ENCODE measurements around the gene FGD4.

The FGD4 gene

DNA sequence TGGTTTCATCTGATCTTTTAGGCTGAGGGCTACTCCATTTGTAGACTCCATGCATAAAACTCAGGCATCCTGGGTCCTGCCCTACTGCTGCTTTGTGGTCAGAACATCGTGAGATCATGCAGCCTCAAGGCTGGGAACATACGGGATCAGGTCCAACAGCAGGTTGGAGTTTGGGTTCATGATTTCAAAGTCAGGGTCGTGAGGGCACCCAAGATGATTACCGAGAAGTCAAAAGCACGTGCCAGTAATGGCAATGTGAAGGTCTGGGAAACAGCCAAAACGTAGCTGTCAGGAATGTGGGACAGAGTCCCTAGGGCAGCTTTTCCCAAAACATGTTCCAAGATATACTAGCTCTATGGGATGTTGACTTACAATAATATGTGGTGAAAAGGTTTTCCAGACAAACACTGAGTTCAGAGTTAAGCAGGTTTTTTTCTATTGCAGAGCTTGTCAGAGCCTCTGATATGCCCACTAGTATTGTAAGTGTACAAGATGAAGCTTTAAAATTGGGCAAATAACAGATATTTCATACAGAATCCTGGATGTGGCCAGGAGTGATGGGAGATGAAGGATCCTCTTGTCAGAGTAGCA lies 149.4 kb downstream of the FGD4 start:
- CTCF ChIA-PET, result no interaction called here
- DNase-seq (ENCODE audit: low read depth, low spot score), result peak; percentile 54
- TF ChIP-seq, protein P1, sequence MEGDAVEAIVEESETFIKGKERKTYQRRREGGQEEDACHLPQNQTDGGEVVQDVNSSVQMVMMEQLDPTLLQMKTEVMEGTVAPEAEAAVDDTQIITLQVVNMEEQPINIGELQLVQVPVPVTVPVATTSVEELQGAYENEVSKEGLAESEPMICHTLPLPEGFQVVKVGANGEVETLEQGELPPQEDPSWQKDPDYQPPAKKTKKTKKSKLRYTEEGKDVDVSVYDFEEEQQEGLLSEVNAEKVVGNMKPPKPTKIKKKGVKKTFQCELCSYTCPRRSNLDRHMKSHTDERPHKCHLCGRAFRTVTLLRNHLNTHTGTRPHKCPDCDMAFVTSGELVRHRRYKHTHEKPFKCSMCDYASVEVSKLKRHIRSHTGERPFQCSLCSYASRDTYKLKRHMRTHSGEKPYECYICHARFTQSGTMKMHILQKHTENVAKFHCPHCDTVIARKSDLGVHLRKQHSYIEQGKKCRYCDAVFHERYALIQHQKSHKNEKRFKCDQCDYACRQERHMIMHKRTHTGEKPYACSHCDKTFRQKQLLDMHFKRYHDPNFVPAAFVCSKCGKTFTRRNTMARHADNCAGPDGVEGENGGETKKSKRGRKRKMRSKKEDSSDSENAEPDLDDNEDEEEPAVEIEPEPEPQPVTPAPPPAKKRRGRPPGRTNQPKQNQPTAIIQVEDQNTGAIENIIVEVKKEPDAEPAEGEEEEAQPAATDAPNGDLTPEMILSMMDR (IDR thresholded peaks at IDR 0.05; ENCODE audit: insufficient read depth, low read length, missing control alignments), result no peak
- POLR2A ChIA-PET, result interaction anchor here (0.7 kb wide), 1 partner anchor 15 kb away, joined by 3 read pairs; no protein-coding TSS in a partner anchor
- H3K4me3 ChIP-seq (ENCODE audit: low read depth, low read length), result no peak overlapping the region

DNA sequence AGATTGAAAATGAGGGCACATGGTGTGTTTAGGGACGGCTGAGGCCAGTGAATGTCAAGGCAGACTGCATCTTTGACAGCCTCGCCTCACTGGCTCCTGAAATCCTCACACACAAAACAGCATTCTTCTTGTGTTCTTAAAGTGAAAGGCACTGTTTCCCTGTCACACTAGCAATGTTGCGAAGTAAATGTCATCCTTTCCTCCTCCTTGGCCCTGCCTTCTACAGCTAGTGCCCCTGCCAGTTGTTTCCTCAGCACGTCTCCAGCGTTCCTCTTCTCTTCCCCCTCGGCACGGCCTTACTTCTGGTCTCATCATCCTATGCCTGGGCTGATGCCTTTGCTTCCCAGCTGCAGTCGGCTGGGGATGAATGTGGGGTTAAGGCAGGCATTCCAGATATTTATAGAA lies 150.3 kb downstream of the FGD4 start:
- ChIA-PET CTCF (no interaction called here), POLR2A (no interaction called here)
- H3K4me3 ChIP-seq (ENCODE audit: low read depth, low read length), result peak overlapping the region; percentile 24
- DNase-seq (ENCODE audit: low read depth, low spot score), result no peak
- TF ChIP-seq, protein P1 (IDR thresholded peaks at IDR 0.05; ENCODE audit: insufficient read depth, low read length, missing control alignments), result no peak

DNA sequence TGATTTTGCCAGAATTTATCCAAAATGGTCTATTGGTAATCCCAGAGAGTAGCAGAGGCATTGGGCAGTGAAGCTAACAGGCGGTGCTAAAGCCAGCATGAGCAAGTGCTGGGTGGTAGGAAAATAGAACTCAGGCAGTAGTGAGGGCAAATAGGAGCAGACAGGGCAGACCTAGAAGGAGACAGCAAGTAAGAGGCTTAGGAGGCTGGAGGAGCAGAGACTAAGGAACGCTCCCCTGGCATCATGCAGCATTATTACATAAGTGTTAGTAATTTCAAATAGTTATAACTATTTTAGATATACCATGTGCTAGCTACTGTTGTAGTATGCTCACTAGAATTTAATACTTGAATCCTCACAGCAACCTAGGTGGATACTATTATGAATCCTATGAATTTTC lies 151.7 kb downstream of the FGD4 start:
- ChIA-PET CTCF (no interaction called here), POLR2A (no interaction called here)
- TF ChIP-seq, protein P1 (IDR thresholded peaks at IDR 0.05; ENCODE audit: insufficient read depth, low read length, missing control alignments), result no peak
- no peak overlapping the region for H3K4me3 ChIP-seq (ENCODE audit: low read depth, low read length)
- DNase-seq (ENCODE audit: low read depth, low spot score), result no peak

DNA sequence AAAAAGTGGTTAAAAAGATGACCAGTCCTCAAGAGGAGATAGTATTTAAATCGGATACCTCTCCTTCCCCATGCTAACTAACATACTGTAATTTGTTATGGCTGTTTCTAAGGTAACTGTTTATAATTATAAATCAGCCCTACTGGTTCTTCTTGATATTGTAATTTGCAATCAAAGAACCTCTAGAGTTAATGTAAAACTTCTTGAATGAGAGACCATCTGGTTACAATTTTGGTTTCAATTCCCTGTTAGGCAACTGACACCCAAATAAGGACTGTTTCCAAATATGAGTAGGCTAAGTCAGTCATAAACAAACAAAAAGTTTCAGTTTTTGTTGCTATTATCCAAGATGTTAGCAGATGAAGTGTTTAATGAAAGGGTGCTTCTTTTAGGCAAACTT lies 159.5 kb downstream of the FGD4 start:
- ChIA-PET CTCF (no interaction called here), POLR2A (no interaction called here)
- TF ChIP-seq, protein P1 (IDR thresholded peaks at IDR 0.05; ENCODE audit: insufficient read depth, low read length, missing control alignments), result no peak
- no peak for DNase-seq (ENCODE audit: low read depth, low spot score)
- no peak overlapping the region for H3K4me3 ChIP-seq (ENCODE audit: low read depth, low read length)

DNA sequence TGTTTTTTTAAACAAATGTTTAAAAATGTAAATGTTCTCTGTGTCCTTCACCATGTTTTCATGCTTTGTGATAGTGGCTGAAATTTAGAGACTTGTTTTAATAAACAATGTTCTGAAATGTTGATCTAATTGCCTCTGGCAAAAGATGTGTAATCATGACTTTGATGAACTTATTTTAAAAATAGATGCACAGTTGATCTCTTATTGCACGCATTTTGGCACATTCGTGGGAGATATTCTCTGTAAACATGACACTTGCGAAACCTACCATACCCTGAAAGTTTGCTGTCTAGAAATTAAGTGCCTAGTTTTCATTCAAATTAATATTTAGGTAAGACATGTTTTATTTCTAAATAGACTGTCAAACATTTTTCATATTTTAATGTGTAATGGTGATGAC lies 160.1 kb downstream of the FGD4 start:
- no peak overlapping the region for H3K4me3 ChIP-seq (ENCODE audit: low read depth, low read length)
- CTCF ChIA-PET, result no interaction called here

DNA sequence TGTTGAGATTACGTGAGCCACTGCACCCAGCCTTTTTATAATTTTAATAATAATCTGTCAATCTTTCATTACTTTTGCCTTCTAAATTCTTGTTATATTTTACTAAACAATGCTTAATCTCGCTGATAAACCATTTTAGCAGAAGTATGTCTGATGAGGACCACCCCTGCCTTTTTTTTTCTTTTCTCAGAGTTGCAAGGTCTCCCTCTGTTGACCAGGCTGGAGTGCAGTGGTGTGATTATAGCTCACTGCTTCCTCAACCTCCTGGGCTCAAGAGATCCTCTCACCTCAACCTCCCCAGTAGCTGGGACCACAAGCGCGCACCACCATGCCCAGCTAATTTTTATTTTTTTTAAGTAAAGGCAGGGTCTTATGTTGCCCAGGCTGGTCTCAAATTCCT lies 161.2 kb downstream of the FGD4 start:
- POLR2A ChIA-PET, result no interaction called here
- H3K4me3 ChIP-seq (ENCODE audit: low read depth, low read length), result no peak overlapping the region
- TF ChIP-seq, protein P1 (IDR thresholded peaks at IDR 0.05; ENCODE audit: insufficient read depth, low read length, missing control alignments), result no peak
- CTCF ChIA-PET, result no interaction called here
- DNase-seq (ENCODE audit: low read depth, low spot score), result no peak

More for the DNA sequence above, 160.1 kb downstream of the FGD4 start:
- TF ChIP-seq, protein P1 (IDR thresholded peaks at IDR 0.05; ENCODE audit: insufficient read depth, low read length, missing control alignments), result no peak
- POLR2A ChIA-PET, result no interaction called here
- DNase-seq (ENCODE audit: low read depth, low spot score), result no peak
